NCI-H1436 treated with DMSO at 0.1 percent for 48 hours (cell line): ENCODE measurements around the gene DGKZ.
"Not testable (repeated sequence)": the region's sequence is repeated elsewhere in the genome, so short reads cannot be mapped to it uniquely, and the experiment has no call there.

Source experiments
- DNase-seq: peaks from one replicate; lab custom pipeline; 2025; lab: John Stamatoyannopoulos, UW

Gene DGKZ, protein sequence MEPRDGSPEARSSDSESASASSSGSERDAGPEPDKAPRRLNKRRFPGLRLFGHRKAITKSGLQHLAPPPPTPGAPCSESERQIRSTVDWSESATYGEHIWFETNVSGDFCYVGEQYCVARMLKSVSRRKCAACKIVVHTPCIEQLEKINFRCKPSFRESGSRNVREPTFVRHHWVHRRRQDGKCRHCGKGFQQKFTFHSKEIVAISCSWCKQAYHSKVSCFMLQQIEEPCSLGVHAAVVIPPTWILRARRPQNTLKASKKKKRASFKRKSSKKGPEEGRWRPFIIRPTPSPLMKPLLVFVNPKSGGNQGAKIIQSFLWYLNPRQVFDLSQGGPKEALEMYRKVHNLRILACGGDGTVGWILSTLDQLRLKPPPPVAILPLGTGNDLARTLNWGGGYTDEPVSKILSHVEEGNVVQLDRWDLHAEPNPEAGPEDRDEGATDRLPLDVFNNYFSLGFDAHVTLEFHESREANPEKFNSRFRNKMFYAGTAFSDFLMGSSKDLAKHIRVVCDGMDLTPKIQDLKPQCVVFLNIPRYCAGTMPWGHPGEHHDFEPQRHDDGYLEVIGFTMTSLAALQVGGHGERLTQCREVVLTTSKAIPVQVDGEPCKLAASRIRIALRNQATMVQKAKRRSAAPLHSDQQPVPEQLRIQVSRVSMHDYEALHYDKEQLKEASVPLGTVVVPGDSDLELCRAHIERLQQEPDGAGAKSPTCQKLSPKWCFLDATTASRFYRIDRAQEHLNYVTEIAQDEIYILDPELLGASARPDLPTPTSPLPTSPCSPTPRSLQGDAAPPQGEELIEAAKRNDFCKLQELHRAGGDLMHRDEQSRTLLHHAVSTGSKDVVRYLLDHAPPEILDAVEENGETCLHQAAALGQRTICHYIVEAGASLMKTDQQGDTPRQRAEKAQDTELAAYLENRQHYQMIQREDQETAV

DNA sequence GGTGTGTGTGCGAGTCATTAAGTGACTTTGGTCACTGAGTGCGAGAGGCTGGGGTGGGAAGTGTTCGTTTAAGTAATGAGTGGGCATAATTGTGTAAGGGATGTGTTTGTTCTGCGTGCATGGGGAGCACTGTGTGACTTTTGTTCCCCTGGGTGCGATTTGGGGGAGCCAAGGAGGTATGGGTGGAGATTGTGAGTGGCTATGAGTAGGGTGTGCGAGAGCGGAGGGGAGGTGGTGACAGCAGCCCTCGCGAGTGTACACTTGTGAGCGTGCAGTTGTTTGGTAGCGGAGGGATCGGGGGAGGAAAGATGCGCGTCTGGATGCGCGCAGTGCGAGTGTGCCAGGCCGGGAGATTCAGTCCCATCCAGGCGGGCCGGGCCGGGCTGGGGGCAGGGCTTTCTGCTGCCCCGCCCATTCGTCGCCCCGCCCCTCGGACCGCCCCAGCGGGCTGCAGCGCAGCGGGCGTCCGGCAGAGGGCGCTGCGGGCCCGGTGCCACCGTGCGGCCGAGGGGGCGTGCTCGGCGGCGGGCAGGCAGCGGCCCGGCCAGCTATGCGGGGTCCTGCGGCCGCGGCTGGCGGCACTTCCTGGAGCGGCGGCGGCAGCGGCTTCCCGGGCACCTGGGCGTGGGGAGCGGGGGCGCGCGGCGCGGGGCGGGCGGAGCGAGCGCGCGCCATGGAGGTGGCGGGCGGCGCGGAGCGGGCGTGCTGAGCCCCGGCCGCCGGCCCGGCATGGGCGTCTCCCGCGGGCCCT is at the start of gene DGKZ:
Gene DGKZ (plus strand): TSS at position 578 of the 751 bp plus-strand sequence. CDS start 197 bp downstream, outside the sequence.
- DNase-seq: no peak

DNA sequence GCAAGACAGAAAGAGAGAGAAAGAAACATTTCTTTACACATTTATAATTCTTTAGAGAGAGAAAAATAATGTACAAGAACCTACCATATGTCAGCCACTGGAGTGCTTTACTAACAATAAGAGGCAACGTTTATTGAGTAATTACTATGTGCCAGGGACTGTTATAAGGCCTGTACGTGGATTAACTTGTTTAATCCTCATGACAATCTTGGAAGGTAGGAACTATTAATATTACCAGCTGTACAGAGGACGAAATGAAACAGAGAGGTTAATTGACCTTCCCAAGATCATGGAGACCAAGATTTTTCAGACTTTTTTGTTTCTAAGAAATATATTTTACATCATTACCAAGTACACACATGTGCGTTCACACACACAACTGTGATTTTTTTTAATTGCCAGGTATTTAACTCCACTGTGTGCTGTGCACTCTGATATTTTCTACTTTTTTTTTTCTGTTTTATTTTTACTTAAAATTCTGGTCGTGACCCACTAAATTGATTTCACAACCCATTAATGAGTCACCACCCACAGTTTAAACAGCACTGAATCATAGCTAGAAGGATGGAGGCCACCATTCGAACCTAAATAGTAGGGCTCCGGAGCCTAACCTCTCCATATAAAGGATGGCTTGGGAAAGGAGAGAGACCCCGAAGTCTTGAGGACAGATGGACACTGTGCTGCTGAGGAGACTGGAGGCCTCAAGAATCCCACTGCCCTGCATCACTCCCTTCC is 48.4 kb upstream of the DGKZ start:
- no peak for DNase-seq

DNA sequence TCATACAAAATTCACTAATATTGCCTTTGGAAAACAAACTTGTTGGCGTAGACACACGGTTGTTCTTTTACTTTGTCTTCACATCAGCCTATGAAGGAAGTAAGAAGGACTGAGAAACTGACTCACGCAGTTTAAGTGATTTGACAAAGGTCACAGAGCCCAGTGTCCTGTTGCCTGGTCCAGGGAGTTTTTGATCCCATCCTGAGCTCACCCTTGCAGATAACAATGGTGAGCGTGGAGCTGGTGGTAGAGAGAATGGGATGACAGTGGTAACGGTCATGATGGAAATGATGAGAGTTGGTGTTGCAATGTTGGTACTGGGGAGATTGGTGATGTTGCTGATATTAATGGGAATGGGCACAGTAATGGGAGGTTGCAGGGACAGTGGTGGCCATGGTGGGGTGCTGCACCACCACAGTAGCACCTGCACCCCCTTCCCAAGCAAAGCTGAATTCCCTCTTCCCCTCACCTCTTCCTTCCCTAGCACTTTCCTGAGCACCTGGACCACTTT is 47.8 kb upstream of the DGKZ start:
- no peak for DNase-seq

DNA sequence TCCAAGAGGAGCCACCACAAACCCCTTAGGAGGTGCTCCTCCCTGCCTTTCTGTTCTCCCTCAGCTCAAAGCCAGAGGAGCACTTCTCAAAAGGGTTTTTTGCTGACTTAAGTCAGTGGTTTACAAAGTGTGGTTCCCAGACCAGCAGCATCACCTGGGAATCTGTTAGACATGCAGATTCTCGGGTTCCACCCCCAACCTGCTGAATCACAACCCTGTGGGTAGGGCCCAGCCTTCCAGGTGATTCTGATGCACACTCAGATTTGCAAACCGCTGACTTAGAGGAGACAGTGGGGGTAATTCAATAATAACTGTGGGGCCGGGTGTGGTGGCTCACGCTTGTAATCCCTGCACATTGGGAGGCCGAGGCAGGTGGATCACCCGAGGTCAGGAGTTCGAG is 47.0 kb upstream of the DGKZ start:
- DNase-seq: no peak

DNA sequence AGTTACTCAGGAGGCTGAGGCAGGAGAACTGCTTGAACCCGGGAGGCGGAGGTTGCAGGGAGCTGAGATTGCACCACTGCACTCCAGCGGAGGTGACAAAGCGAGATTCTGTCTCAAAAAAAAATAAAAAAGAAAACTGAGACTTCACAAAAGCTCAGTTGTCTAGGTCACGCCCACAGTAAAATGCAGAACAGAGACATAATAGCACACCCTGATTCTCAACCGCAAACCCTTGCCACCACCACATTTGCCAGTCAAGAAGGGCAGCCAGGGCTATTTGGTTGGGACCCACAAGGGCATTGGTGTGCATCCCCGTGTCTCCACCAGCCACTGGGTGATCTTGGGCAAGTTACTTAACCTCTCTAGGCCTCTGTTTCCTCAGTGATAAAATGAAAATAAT is 44.4 kb upstream of the DGKZ start:
- DNase-seq: no peak

DNA sequence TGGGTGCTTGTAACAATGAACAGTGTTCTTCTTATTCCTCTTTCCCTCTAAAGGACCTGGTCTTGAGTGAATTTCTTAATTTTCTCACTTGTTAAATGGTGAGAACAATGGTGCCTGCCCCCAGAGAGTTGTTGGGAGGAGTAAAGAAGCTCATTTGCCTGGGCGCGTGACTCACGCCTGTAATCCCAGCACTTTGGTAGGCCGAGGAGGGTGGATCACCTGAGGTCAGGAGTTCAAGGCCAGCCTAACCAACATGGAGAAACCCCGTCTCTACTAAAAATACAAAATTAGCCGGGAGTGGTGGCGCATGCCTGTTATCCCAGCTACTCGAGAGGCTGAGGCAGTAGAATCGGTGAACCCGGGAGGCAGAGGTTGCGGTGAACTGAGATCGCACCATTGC is 43.2 kb upstream of the DGKZ start:
- DNase-seq: not testable (repeated sequence)

DNA sequence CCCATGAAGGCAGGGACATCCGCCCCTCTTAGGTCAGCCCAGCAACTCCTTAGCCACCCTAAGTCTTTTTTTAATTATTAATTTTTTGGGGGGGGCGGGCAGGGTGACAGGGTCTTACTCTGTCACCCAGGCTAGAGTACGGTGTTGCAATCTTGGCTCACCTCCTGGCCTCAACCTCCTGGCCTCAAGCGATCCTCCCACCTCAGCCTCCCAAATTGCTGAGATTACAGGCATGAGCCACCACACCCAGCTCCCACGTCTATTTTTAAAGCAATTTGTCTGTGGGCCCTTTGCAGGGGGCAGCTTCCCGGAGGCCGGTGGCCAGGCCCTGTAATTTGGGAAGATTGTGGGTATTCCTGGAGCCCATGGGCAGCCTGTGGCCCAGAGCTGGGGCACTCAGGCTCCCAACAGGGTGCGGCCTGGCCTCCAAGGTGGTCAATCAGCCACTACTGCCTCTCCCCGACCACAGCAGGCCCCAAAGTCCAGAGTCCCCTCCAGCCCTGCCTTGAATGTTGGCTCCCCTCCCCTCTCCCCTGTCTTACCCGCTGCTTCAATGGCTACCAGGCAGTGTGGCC is 42.6 kb upstream of the DGKZ start:
- DNase-seq: no peak

DNA sequence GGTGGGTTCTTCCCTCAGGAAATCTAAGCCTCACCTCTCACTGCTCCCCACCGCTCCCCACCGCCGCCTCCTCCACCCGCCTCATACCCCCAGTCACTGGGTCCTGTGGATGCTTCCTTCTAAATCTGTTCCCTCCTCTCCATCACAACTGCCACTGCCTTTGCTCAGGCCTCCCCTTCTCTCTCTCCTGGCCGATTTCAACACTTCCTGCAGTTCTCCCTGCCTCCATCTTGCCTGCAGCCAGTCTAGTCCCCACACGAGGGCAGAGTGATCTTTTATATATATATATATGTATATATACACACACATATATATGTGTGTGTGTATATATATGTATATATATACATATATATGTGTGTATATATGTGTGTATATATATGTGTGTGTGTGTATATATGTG is 42.0 kb upstream of the DGKZ start:
- no peak for DNase-seq

DNA sequence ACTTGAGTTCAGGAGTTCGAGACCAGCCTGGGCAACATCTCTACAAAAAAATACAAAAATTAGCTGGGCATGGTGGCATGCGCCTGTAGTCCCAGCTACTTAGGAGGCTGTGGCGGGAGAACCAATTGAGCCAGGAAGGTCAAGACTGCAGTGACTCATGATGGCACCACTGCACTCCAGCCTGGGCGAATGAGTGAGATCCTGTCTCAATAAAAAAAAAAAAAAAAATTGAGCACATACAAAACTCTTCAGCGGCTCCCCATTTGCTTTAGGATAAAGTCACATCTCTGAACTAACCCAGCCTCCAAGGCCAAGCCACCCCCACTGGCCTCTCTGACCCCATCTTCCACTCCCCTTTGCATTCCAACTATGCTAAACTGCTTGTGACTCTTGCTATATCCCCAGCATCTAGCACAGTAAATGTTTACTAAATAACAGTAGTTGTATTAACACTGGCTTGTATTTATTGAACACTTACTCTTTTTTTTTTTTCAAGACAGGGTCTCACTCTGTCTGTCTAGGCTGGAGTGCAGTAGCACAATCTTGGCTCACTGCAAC is 40.9 kb upstream of the DGKZ start:
- DNase-seq: no peak

DNA sequence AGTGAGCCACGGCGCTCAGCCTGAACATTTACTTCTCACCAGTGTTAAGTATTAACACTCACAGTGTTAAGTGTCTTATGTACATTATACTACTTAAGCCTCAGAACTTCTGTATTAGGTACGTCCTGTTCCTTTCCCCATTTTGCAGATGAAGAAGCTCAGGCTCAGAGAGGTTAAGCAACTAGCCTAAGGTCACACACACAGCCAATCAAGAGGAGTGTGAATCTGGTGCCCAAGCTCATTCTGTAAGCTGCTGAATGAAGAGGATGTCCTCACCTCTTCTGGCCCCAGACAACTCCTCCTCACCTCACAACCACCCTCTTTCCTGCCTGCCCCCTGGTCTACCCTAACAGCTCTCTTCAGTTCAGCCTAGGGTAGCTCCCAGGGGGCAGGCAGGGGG is 39.9 kb upstream of the DGKZ start:
- no peak for DNase-seq

DNA sequence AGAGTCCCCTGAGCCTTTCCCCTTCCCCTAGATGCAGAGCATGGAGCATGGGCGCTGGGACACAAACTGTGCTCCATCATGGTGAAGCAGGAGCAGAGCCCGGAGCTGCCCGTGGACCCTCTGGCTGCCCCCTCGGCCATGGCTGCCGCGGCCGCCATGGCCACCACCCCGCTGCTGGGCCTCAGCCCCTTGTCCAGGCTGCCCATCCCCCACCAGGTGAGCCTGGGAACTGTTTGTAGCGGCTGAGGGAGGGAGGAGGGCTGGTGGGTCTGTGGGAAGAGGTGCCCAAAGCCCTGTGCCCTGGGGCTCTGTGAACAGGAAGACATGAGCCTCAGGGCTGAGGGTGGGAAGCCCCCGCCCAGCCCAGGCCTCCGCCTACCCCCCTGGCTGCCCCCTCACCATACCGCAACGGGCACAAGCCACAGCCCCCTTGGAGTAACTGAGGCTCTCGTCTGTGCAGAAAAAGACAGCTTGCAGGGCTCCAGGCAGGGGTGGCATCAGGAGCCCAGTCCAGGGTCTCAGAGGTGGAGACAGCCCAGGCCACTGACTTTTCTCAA is 39.4 kb upstream of the DGKZ start:
- no peak for DNase-seq

DNA sequence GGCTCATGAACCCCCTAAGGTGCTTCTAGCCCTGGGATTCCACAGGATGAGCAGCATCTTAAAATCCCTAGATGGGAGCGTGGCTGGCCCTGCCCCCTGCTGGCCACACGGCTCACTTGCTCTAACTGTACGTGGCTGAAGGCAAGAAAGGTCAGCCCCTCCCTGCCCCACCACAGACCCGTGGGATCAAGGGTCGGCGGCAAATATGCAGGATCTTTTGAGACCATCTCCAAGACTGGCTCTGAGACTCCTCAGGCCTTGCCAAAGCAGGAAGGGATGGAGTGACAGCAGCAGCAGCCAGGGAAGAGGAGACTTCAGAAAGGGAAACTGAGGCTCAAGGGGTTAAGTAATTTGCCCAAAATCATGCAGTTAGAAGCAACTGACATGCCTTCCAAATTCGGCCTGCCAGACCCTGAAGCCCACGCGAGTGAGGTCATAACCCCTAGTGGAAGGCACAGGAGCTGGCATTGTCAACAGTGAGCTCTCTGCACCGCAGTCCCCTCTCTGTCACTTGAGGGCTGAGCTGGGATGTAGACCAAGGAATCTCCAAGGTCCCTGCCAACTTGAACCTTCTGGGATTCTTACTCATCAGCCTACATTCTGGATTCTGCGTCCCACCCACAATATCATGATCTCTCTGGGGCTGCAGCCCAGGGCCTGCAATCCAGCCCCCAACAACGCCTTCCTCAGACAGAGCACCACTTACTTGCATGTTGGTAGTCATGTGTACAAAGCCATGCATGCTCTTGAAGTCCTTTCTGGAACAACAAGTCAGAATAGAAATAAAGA is 38.4 kb upstream of the DGKZ start:
- no peak for DNase-seq

DNA sequence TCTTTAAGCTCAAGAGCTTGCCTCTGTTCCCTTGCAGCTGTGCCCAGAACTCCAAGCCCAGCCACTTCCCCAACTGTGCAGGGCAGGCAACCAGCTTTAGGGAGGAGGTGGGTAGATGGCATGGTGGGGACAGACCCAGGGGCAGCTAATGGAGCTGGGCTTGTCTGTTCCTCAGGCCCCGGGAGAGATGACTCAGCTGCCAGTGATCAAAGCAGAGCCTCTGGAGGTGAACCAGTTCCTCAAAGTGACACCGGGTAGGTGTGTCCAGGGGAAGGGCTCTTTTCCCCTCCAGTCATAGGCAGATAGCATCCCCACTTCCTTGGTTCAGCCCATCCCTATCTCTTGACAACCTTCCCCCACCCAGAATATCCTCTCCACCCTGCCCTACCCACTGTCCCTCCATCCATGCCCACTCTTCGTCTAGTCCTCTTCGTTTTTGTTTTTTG is 37.4 kb upstream of the DGKZ start:
- DNase-seq: no peak

DNA sequence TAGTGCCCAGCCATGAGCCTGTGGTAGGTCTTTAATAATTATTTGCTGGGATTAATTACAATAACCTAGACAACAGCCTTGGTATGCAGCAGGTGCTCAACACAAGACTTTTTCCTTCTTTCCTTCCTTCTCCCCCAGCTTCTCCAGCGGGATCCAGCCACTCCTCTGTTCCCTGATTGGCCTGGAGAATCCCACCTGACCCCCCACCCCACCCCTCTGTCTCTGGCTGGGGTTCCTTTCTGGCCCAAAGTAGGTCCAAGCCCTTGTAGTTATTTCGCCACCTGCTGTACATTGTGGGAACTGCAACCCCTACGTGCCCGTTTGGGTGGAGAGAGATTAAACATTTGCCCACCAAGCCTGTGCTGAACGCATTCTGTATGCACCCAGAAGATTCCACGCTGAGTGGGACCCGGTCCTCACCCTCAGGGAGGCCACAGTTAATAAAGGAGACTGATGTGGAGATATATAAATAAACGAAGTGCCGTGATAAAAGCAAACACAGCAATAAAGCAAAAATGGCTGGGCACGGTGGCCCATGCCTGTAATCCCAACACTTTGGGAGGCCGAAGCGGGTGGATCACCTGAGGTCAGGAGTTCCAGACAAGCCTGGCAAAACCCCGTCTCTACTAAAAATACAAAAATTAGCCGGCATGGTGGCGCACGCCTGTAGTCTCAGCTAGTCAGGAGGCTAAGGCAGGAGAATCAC is 32.1 kb upstream of the DGKZ start:
- DNase-seq: no peak

DNA sequence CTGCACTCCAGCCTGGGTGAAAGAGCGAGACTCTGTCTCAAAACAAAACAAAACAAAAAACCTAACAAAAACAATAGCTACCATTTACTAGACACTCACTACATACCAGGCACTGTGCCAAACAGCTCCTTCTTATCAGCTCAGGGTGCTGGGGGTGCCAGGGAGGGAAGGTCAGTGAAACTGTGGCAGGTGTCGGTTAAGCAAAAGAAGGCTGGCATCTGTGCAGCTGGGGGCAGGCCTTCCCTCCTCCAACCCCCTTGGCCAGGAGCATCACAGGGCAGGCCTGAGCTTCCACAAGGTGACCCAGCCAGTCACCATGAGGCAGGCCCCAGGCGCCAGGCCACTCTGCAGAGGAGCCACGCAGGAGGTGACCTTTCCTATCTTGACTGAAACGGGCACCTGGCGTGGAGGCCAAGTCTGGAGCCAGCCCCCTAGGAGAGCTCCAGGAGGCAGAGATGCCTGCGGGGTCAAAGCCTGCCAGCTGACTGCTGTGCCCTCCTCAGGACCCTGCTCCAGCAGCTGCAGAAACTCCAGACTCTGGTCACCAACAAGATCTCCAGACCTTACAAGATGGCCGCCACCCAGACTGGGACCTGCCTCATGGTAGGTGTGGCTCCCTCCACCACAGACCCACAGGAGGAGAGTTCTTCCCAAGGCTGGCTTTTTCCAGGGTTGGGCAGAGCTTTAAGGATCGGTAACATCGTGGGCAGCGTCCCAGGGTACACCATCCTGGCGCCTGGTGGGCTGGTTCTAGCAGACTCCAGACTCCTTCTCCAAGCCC is 31.3 kb upstream of the DGKZ start:
- no peak for DNase-seq

DNA sequence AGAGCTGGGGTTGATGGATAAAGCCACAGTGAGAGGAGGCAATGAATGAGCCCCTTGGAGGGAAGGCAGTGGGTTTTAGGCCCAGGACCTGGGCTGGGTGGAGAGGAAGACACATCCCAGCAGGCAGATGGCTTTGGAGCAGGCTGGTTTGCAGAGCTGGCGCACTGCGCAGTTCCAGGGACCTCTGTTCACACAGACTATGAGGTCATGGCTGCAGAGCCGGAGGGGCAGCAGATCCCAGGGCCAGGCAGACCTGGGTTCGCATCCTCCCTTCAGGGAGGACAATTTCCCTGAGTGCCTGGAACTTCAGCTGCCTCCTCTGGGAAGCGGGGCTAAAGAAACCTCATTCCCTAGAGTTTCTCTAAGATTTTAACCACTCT is 28.2 kb upstream of the DGKZ start:
- DNase-seq: no peak

DNA sequence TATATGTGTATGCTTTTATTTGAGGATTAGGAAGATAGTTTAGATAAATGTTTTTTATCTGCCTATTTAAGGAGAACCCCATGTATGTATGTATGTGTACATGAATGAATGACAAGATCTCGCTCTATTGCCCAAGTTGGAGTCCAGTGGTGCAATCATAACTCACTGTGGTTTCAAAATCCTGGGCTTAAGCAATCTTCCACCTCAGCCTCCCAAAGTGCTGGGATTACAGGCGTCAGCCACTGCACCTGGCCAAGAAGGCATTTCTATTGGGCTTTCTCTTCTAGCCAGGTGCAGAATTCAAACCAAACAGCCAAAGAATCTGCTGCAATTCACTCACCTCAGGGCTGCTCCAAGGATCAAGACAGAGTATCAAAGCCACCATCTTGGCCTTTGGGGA is 25.5 kb upstream of the DGKZ start:
- DNase-seq: no peak

DNA sequence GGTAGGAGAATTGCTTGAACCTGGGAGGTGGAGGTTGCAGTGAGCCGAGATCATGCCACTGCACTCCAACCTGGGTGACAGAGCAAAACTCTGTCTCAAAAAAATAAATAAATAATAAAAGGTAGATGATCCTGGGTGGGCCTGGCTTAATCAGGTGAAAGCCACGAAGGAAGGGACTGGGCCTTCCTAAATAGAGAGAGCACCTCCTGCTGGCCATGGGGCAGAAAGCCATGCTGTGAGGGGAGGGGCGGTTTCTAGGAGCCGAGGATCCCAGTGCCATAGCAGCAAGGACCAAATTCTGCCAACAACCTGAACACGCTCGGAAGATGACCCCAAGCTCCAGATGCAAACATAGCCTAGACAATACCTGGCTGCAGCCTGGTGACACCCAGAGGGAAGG is 24.5 kb upstream of the DGKZ start:
- no peak for DNase-seq
